Measurements from ENCODE around the gene CCDC112.
A peak's percentile ranks its signal among the peaks of the same experiment; 100 is the strongest.

Gene CCDC112

DNA sequence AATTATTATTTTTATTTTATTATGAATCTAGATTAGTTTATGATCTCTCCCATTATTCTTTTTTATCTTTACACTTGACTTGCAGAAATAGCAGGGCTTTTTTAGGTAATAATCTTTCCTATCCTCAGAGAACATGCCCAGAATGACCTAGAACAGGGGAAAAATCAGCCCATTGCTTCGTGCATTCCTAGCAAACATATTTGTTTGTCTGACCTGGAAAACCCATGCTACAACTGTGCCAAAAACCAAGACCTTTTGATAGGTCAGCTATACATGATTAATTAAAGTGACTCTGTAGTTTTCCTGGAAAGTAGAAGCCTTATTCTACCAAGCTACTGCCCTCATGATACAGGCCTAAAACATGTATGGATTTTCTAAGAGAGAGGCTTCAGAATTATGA is 24.1 kb upstream of the CCDC112 start:
- in situ Hi-C loops (cut with HindIII; ENCODE audit: low pct_ligation_motif_present, low pct_unique_long_range_greater_than_20kb, low sequenced_read_pairs), result no loop called here
- no peak for DNase-seq

DNA sequence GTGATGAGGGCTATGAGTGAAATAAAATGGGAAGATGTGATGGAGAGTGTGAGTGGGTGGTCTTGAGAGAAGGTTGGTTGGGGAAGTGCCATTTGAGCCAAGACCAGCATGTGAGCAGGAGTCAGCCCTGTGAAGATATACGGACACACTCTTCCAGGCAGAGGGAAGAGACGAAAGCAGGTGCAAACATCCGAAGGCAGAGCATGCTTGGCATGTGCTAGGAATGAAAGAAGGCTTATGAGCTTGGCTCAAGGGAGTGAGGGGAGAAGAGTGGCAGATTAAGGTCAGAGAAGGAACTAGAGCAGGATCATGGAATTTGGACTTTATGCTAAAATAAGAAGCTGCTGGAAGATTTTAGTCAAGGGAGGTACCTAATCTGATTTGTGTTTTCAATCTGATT is 23.6 kb upstream of the CCDC112 start:
- in situ Hi-C loops (cut with HindIII; ENCODE audit: low pct_ligation_motif_present, low pct_unique_long_range_greater_than_20kb, low sequenced_read_pairs), result no loop called here
- no peak for DNase-seq

DNA sequence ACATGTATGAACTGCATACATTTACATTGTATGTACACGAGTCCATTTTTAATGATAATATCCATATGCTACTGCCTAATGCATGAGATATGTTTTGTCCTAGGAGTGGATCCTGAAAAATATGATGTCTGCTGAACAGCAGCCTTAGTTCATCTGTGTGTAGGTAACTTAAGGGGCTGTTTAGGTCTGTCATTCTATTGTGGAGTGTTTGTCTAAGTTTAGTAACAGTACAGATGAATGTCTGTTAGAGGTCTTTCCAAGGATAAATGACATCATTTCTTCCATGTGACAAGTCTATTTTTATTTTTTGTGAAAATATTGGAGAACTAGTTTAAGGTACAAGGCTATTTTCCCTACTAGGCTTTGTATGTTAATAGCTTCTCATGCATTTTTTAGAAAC is 22.6 kb upstream of the CCDC112 start:
- DNase-seq, result no peak
- in situ Hi-C loops (cut with HindIII; ENCODE audit: low pct_ligation_motif_present, low pct_unique_long_range_greater_than_20kb, low sequenced_read_pairs), result no loop called here

DNA sequence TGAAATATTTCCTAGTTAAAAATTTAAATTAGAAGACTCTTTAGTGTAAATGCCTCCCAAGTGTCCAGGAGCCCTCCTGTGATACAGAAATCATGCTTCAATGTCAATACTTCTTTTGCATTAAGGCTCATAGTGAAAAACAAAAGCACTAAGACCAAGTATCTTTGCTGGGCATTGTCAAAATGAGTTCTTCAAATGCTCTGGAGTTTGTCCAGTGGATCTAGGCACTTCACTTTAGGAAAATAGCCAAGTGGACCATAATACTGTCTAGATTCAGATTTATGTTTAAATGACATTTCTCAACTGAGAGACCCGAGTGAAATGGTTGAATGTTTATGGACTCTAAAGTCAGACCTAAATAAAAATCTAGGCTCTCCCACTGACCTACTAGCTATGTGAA is 21.3 kb upstream of the CCDC112 start:
- in situ Hi-C loops (cut with HindIII; ENCODE audit: low pct_ligation_motif_present, low pct_unique_long_range_greater_than_20kb, low sequenced_read_pairs), result no loop called here
- DNase-seq, result no peak

DNA sequence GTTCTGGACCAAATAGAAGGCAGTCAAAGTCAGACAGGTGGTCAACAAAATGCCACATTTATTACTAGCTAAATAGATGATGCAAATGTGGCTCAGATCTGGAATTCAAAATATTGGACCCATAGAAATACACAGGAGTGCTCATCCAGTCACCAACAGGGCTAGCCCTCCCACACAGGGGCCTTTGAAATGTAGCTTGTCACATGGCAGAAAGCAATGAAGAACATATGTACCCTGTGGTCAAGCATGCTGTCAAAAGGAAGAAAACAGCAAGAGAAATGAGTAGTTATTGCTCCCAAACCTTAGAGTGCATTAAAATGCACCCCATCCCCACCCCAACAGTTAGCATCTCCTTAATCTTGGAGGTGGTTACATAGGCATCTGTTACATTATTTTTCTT is 20.9 kb upstream of the CCDC112 start:
- DNase-seq, result no peak
- in situ Hi-C loops (cut with HindIII; ENCODE audit: low pct_ligation_motif_present, low pct_unique_long_range_greater_than_20kb, low sequenced_read_pairs), result no loop called here

DNA sequence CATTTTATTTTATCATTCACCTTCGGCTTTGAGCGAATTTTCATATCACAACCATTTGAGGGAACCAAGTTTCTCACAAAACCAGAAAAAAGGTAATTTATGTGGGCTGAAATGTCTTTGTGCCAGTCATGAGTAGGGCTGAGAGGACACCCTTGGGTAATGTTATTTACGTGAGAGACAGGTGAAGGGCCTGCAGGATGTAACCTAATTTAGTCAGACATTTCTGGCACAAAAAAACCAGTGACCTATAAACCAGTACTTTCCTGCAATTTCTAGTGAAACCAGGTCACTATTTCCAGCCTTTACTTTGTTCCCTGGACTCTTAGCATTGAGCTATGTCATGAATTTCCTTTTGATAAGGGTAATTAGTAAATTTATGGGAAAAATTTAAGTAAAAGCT is 17.2 kb upstream of the CCDC112 start:
- no peak for DNase-seq
- in situ Hi-C loops (cut with HindIII; ENCODE audit: low pct_ligation_motif_present, low pct_unique_long_range_greater_than_20kb, low sequenced_read_pairs), result no loop called here

DNA sequence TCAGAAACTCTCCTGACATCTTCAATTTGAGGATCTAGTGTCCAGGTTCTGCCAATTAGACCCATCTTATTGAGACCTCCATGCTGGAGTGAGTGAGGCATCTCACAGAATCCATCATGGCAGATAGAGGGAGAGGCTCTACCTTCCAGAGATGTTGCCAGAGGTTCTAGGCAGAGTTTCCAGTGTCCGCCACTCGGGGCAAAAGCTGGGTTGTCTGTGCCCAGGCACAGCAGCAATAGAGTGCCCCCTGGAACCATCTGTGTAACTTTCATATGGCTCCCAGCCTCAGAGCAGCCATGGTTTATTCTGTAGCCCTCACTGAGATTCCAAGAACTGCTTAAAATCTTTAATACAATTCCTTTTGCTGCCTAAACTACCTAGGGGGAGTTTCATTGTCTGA is 16.6 kb upstream of the CCDC112 start:
- no peak for DNase-seq
- in situ Hi-C loops (cut with HindIII; ENCODE audit: low pct_ligation_motif_present, low pct_unique_long_range_greater_than_20kb, low sequenced_read_pairs), result no loop called here

DNA sequence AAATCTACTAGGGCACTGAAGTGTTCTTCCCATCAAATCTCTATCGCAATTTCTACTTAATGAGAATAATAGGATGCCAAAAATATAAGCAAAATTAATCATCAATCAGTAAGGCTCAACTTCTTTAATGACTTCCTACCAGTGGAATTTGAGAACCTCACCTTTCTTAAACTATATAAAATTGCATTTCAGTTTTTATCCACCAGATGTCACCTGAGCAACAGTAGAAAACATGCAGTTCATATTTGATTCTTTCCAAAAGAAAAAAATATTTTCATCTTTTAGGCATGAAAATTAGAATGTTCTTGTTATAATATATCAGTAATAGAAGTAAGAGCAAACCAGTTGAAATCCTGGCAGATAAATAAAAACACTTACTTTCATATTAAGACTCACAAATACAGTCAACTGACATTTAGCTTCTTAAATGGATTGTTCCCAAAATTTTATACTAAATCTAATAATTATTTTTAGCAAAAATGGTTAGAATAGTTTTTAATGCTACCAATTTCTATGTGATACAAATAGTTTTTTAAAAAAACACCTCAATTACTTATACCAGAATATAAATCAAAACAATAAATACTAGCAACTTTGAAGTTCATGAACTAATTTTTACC is 13.4 kb upstream of the CCDC112 start:
- in situ Hi-C loops (cut with HindIII; ENCODE audit: low pct_ligation_motif_present, low pct_unique_long_range_greater_than_20kb, low sequenced_read_pairs), result no loop called here
- DNase-seq, result peak; percentile 49

DNA sequence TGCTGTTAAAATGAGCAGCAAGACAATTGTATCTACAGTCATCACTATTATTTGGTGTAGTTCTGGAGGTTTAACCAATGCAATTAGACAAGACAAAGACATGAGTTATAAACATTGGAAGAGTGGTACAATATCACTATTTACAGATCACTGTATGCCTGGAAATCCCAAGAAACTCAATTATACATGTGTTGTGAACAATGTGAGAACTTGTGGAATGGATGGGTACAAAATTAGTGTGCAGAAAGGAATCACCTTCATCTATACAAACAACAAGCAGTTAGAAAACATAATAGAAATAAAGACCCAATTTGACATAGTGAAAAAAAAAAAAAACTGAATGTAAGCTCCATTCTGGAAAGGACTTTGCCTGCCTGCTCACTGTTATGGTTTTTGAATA is 12.4 kb upstream of the CCDC112 start:
- no peak for DNase-seq
- in situ Hi-C loops (cut with HindIII; ENCODE audit: low pct_ligation_motif_present, low pct_unique_long_range_greater_than_20kb, low sequenced_read_pairs), result no loop called here

DNA sequence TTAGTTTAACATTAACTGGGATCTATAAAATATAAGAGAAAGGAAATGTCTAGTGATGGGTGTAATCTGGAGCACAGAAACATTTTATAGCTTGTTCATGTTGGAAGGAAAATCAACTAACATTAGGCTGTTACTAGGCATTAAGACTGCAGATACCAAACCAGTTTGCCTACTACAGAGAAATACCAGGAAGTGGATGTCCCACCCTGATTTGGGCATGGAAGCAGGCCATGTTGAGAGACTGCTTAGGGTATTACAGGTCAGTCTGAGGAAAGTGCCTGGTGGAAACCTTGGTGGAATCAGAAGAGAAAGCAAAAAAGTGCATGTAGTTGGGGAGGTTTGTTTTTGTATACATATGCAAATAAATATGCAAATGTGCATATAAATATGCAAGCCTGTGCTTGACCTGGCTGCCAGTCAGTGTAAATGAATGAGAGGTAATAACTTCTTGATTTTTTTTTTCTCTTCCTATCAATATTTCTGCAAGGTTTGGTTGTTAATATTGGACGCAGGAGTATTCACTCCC is 9.6 kb upstream of the CCDC112 start:
- DNase-seq, result no peak
- in situ Hi-C loops (cut with HindIII; ENCODE audit: low pct_ligation_motif_present, low pct_unique_long_range_greater_than_20kb, low sequenced_read_pairs), result no loop called here

DNA sequence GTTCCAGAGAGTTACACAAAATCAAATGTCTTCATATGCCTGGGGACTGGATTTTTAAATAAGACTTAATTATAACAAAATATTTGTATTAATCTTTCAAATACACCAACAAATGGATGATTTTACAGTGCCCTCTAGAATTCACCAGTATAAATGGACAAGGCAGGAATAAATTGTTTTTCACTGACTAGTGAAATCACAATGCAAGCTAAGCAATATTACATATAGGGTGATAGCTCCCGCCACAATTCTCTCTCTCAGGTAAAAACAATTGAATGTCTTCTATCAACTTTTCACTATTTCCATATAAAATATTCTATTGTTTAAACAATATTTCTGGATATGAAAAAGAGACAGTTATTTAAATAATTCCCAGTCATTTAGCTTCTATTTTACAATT is 8.0 kb upstream of the CCDC112 start:
- no peak for DNase-seq
- in situ Hi-C loops (cut with HindIII; ENCODE audit: low pct_ligation_motif_present, low pct_unique_long_range_greater_than_20kb, low sequenced_read_pairs), result no loop called here

DNA sequence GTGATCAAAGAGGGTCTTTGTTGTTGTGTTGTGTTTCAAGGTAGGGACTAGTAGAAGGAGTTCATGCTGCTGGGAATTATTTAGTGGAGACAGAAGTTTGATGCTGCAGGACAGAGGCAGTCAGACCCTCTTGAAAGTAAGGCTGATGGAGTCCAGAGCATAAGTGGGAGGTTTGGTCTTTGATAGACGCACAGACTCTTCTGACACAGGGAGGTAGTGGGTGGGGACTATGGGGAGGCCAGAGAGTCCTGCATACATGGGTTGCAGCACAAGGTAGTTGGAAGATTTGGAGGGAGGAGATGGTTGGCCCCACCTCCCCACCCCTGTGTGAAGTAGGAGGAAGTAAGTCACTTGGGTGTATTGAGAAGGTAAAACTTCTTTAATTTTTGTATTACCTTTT is 2.4 kb upstream of the CCDC112 start:
- in situ Hi-C loops (cut with HindIII; ENCODE audit: low pct_ligation_motif_present, low pct_unique_long_range_greater_than_20kb, low sequenced_read_pairs), result no loop called here
- no peak for DNase-seq

DNA sequence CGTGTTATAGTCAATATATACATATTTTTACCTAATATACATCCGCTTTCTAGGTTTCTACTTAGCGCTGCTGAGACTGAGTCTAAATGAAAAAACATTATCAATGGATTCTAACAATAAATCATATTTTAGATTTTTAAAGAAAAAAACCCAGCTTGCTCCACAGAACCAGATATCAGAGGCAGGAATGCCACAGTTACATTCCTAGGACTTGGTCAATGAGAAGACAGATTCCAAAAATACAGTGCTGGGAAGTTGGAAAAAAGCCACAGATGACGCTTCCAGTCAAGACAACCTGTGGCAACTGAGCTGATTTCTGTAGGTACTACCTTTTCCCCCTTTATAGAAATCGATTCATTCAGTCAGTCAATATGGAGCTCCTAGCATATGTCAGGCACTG is 577 bp upstream of the CCDC112 start:
- in situ Hi-C loops (cut with HindIII; ENCODE audit: low pct_ligation_motif_present, low pct_unique_long_range_greater_than_20kb, low sequenced_read_pairs), result no loop called here
- DNase-seq, result peak; percentile 10

DNA sequence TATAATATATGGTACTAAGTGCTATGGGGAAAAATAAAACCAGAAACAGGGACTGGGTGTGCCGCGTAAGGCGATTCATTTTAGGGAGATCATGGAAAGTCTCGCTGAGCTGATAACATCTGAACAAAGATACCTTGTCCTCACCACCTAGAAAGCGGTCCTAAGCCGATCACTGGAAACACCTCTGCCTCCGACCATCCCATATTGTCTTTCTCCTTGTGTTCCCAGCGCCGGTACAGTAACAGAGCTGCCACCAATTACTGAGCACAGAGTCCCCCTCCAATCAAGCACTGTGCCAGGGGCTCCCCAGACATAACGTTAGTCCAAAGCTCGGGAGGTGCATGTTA is 704 bp downstream of the CCDC112 start:
- no peak for DNase-seq
- in situ Hi-C loops (cut with HindIII; ENCODE audit: low pct_ligation_motif_present, low pct_unique_long_range_greater_than_20kb, low sequenced_read_pairs), result no loop called here

DNA sequence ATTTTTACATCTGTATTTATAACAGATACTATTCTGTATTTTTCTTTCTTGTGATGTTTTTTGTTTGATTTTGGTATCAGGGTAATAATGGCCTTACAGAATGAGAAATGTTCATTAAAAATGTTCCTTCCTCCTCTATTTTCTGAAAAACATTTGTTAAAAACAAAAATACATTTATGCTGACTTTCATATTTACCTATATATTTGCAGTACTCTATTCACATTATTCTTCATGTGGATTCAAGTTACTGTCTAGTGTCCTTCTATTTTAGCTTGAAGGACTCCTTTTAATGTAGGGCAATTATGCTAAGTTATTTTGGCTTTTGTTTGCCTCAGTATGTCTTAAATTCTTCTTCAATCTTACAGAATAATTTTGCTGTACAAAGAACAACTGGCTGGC is 5.1 kb downstream of the CCDC112 start:
- in situ Hi-C loops (cut with HindIII; ENCODE audit: low pct_ligation_motif_present, low pct_unique_long_range_greater_than_20kb, low sequenced_read_pairs), result no loop called here
- no peak for DNase-seq

DNA sequence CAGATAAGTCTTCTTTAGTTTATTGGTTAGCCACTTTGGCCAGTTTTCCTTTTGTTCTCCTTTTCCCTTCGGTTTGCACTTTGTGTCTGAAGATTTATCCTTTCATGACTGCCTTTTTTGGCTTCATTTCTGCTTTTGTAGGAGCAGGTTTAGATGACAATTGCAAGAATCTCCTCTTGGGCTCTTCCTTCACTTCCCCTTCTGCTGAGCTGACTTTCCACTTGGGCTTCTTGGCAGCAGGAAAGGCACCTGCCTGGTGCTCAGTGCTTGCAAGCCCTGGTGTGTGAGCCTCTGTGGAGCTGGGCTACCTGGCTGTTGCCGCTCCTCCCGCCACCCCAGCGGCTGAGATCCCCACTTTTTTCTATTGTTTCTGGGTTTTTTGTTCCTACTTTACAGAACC is 7.3 kb downstream of the CCDC112 start:
- in situ Hi-C loops (cut with HindIII; ENCODE audit: low pct_ligation_motif_present, low pct_unique_long_range_greater_than_20kb, low sequenced_read_pairs), result no loop called here
- DNase-seq, result no peak

DNA sequence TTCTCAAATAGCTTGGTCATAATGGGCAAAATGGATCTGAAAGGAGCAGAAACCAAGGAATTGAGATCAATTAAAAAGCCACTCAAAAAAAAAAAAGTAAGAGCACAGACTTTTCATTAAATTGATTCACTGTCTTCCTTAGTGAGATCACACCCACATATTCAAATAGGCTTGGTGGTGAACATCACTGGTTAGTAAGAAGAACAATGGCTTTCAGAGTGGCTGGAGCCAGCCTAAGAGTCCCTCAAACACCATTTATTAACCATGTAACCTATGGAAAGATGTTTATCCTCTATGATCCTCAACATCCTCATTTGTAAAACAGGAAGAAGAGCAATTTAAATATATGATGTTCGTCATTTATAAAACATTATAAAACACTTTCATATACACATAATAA is 12.4 kb downstream of the CCDC112 start:
- no peak for DNase-seq
- in situ Hi-C loops (cut with HindIII; ENCODE audit: low pct_ligation_motif_present, low pct_unique_long_range_greater_than_20kb, low sequenced_read_pairs), result no loop called here

DNA sequence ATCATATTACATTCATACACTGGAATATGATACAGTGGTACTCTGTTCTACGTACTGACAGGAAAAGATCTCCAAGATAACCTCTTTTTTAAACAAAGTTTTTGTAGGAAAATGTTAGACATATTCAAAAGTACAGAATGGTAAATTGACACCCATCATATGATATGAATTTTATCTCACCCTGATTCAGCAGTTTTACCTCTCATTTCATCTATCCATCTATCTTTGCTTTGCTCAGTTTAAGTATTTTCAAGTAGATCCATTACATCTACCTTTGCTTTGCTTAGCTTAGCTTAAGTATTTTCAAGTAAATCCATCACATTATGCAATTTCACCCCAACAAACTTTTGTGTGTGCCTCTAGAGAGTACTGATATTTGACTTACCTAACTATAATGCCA is 14.3 kb downstream of the CCDC112 start:
- in situ Hi-C loops (cut with HindIII; ENCODE audit: low pct_ligation_motif_present, low pct_unique_long_range_greater_than_20kb, low sequenced_read_pairs), result no loop called here
- DNase-seq, result no peak

DNA sequence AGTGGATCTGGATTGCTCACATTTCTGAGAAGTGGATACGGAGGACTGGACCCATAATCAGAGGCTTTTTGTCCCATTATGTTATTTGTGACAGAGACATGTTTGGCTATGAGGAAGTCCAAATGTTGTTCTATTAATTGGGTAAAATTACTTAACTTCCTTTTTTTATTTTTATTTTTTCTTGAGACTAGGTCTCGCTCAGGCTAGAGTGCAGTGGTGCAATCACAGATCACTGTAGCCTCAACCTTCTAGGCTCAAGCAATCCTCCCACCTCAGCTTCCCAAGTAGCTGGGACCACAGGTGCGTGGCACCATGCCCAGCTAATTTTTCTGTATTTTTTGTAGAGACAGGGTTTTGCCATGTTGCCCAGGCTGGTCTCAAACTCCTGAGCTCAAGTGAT is 21.9 kb downstream of the CCDC112 start:
- in situ Hi-C loops (cut with HindIII; ENCODE audit: low pct_ligation_motif_present, low pct_unique_long_range_greater_than_20kb, low sequenced_read_pairs), result no loop called here
- DNase-seq, result no peak

DNA sequence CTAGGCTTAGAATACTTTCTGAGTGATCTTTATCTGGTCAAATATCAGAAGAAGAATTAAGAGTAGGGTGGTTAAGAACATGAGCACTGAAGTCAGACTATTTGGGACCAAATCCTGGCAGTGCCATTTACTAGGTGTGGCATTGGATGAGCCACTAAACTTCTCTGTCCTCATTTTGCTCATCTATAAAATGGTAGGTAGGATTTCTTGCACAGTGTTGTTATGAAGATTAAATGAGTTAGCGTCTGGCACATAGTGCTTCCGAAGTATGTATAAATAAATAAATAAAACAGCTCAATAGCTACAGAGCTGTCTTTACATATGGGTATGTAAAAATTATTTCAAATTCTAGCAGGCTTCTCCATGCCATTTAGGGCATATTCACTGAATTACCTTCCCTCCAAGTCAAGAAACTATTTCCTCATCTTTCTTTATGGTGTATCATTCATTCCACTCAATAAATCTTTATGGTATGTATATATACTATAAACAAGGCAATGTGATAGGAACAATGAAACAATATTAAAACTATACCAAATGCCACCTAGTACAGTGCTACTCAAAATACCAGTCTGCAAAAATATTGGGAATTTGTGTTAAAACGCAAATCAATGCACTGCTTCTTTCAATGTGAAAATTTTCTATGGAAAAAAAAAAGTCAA is 24.0 kb downstream of the CCDC112 start:
- in situ Hi-C loops (cut with HindIII; ENCODE audit: low pct_ligation_motif_present, low pct_unique_long_range_greater_than_20kb, low sequenced_read_pairs), result no loop called here
- no peak for DNase-seq
